Measurements from ENCODE around the gene ECI1. TPM values are rescaled to one million over a fixed set of nuclear protein-coding genes. Genes with fewer than 3 reads are reported as not detected.

ECI1 gene
- total and polyA plus RNA-seq, 2 of the 4 experiments (the other 2 are of a cell fraction), result 20.3 to 30.1 TPM

- ChIA-PET CTCF (interaction anchor here (0.6 kb wide), 1 partner anchor 184 kb away, joined by 4 read pairs; no protein-coding TSS in a partner anchor), POLR2A (ENCODE audit: unreplicated experiment) (no interaction called here)
- TF ChIP-seq CTCF (conservative IDR thresholded peaks at IDR 0.05; ENCODE audit: low read depth, low read length), result no peak
- Histone ChIP-seq H3K18ac (ENCODE audit: low read depth, low read length) (no peak overlapping the region), H2BK15ac (ENCODE audit: low read depth, low read length) (no peak overlapping the region), H2BK120ac (ENCODE audit: low read depth, low read length) (no peak overlapping the region), H3K9me3 (ENCODE audit: control insufficient read depth, insufficient read depth, low read length) (no peaks in the 10 kb centered on the region), H3K56ac (ENCODE audit: extremely low read depth, insufficient read depth, low read length) (no peak overlapping the region), H4K91ac (ENCODE audit: insufficient read depth, low read depth, low read length) (no peak overlapping the region), H2BK5ac (ENCODE audit: low read depth, low read length, poor library complexity, severe bottlenecking) (no peak overlapping the region), H4K20me1 (ENCODE audit: insufficient read depth, low read length) (peaks cover 20% of the 10 kb centered on the region), H3K9ac (ENCODE audit: low read depth, low read length) (no peak overlapping the region), H3K9me1 (ENCODE audit: insufficient read depth, low read length) (no peaks in the 10 kb centered on the region), H2BK20ac (ENCODE audit: low read depth, low read length) (no peak overlapping the region), H3K14ac (replicated peaks; ENCODE audit: low read depth, low read length) (no peak overlapping the region), H3K27ac (ENCODE audit: insufficient read depth, low read length) (no peak overlapping the region), H3K36me3 (ENCODE audit: control insufficient read depth, insufficient read depth, low read length) (peaks cover 60% of the 10 kb centered on the region), H3K4me3 (ENCODE audit: insufficient read depth, low read depth, low read length) (no peak overlapping the region), H3K79me1 (ENCODE audit: low read depth in 1 of 2, low read length in 2 of 2) (peaks cover 0 to 10% of the 10 kb centered on the region in 2 experiments; a peak in 2 of 4 replicates), H2AK5ac (ENCODE audit: low read depth, low read length) (no peak overlapping the region), H4K5ac (ENCODE audit: low read depth, low read length) (no peak overlapping the region), H2AFZ (replicated peaks; ENCODE audit: low read length, poor library complexity) (no peak overlapping the region), H3K4me1 (ENCODE audit: control insufficient read depth, insufficient read depth, low read length) (peaks cover 5% of the 10 kb centered on the region; the same call in 1 of the 2 replicates), H3K4ac (ENCODE audit: low read depth, low read length) (no peak overlapping the region), H3K23ac (ENCODE audit: low read depth, low read length) (no peak overlapping the region), H3K4me2 (ENCODE audit: low read depth, low read length) (no peak overlapping the region), H3K27me3 (ENCODE audit: control insufficient read depth, insufficient read depth, low read length) (peaks cover 9% of the 10 kb centered on the region), H2AK9ac (replicated peaks; ENCODE audit: low read depth, low read length, poor library complexity) (no peak overlapping the region), H4K8ac (ENCODE audit: low read depth in 2 of 2, low read length in 2 of 2) (no peak overlapping the region)
- no peak for ATAC-seq (ENCODE audit: low read depth)
- intact Hi-C loops (cut with micrococcal nuclease), result no loop called here
- in situ Hi-C loops (cut with MboI; ENCODE audit: low sequenced_read_pairs), result no loop called here
- no TSS peak for BruUV-seq (replicated peaks)
- WGBS, 2 experiments (ENCODE audit: extremely low coverage in 2 of 2, insufficient read length in 1 of 2), result 89% methylated on average over 17 of the region's 28 CpGs; no CpG with 5 or more reads in 1 of the 2 experiments
- DNase-seq, result no peak
- dilution Hi-C loops (cut with HindIII; ENCODE audit: low sequenced_read_pairs, unreplicated experiment), result no loop called here
Measured at GRCh38 chr16:2233046-2233775, 18.2 kb downstream of the ECI1 start.

Data from IMR-90 (cell line).